ENCODE measurements around the gene CRTC1.

DNA sequence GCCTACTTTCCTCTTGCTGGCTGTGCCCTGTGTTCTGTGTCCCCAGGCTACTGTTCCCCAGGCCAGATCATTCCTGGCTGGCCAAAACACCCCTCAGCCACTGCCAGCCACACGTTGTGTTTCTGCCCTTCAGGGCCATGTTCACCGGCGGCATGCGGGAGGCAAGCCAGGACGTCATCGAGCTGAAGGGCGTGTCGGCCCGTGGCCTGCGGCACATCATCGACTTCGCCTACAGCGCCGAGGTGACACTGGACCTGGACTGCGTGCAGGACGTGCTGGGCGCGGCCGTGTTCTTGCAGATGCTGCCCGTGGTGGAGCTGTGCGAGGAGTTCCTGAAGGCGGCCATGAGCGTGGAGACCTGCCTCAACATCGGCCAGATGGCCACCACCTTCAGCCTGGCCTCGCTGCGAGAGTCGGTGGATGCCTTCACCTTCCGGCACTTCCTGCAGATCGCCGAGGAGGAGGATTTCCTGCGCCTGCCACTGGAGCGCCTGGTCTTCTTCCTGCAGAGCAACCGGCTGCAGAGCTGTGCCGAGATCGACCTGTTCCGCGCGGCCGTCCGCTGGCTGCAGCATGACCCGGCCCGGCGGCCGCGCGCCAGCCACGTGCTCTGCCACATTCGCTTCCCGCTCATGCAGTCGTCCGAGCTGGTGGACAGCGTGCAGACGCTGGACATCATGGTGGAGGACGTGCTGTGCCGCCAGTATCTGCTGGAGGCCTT lies 15.8 kb upstream of the CRTC1 start:
- TF ChIP-seq, protein P1, sequence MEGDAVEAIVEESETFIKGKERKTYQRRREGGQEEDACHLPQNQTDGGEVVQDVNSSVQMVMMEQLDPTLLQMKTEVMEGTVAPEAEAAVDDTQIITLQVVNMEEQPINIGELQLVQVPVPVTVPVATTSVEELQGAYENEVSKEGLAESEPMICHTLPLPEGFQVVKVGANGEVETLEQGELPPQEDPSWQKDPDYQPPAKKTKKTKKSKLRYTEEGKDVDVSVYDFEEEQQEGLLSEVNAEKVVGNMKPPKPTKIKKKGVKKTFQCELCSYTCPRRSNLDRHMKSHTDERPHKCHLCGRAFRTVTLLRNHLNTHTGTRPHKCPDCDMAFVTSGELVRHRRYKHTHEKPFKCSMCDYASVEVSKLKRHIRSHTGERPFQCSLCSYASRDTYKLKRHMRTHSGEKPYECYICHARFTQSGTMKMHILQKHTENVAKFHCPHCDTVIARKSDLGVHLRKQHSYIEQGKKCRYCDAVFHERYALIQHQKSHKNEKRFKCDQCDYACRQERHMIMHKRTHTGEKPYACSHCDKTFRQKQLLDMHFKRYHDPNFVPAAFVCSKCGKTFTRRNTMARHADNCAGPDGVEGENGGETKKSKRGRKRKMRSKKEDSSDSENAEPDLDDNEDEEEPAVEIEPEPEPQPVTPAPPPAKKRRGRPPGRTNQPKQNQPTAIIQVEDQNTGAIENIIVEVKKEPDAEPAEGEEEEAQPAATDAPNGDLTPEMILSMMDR (IDR thresholded peaks at IDR 0.05): no peak
- no peak for TF ChIP-seq POLR2A (IDR thresholded peaks at IDR 0.05)
